HG03175 (cell line): ENCODE results near the gene ST14.
"Not testable (repeated sequence)": the region's sequence is repeated elsewhere in the genome, so short reads cannot be mapped to it uniquely, and the experiment has no call there.

Source experiments
- ATAC-seq: cut with Tn5 transposase; IDR thresholded peaks from one replicate; pipeline ENCODE4 v1.9.1; 2021; ENCODE audit warnings: mild to moderate bottlenecking, moderate library complexity; ENCODE audit not compliant: unreplicated experiment

Gene ST14

GRCh38 chr11:130187096-130187495, 27.5 kb downstream of the ST14 start:
- ATAC-seq, result no peak

- no peak for ATAC-seq
Measured at GRCh38 chr11:130188047-130188446, 28.5 kb downstream of the ST14 start.

- ATAC-seq, result no peak
Measured at GRCh38 chr11:130188585-130189347, 29.2 kb downstream of the ST14 start.

- no peak for ATAC-seq
Measured at GRCh38 chr11:130189492-130190210, 30.1 kb downstream of the ST14 start.

GRCh38 chr11:130190371-130190881, 30.8 kb downstream of the ST14 start:
- ATAC-seq, result no peak

GRCh38 chr11:130191896-130192295, 32.3 kb downstream of the ST14 start:
- no peak for ATAC-seq

GRCh38 chr11:130192845-130193267, 33.3 kb downstream of the ST14 start:
- ATAC-seq, result no peak

GRCh38 chr11:130193551-130193950, 34.0 kb downstream of the ST14 start:
- ATAC-seq, result not testable (repeated sequence)

GRCh38 chr11:130194241-130195023, 34.9 kb downstream of the ST14 start:
- no peak for ATAC-seq

GRCh38 chr11:130197386-130198035, 37.9 kb downstream of the ST14 start:
- ATAC-seq, result no peak

- ATAC-seq, result no peak
Measured at GRCh38 chr11:130198292-130198691, 38.7 kb downstream of the ST14 start.

GRCh38 chr11:130198964-130199363, 39.4 kb downstream of the ST14 start:
- ATAC-seq, result no peak

- ATAC-seq, result no peak
Measured at GRCh38 chr11:130199792-130200191, 40.2 kb downstream of the ST14 start.

GRCh38 chr11:130201026-130201425, 41.4 kb downstream of the ST14 start:
- ATAC-seq, result no peak

- ATAC-seq, result no peak
Measured at GRCh38 chr11:130202009-130202817, 42.6 kb downstream of the ST14 start.

- no peak for ATAC-seq
Measured at GRCh38 chr11:130202818-130203689, 43.5 kb downstream of the ST14 start.

- ATAC-seq, result no peak
Measured at GRCh38 chr11:130203766-130204702, 44.5 kb downstream of the ST14 start.

- ATAC-seq, result no peak
Measured at GRCh38 chr11:130204703-130205095, 45.1 kb downstream of the ST14 start.
